CD4-positive, alpha-beta T cell (primary cell): ENCODE data around the gene MAP4K2. TPM values are rescaled to one million over a fixed set of nuclear protein-coding genes. Genes with fewer than 3 reads are reported as not detected.

Experiments
- ATAC-seq: fragments of 200-7000 bp; cut with Tn5 transposase; one replicate; pipeline ENCODE4 v1.10.0; 2022; ENCODE audit warnings: mild to moderate bottlenecking; ENCODE audit not compliant: poor library complexity
- CTCF ChIA-PET: fragments of 350-600 bp; sonication (Branson Sonifier 250); formaldehyde crosslinking; loops from one replicate; lab custom pipeline; 2021; ENCODE audit warnings: antibody characterized with exemption, inconsistent platforms; lab: Charles Lee
- POLR2A ChIA-PET: fragments of 350-600 bp; sonication (Branson Sonifier 250); formaldehyde crosslinking; loops from one replicate; lab custom pipeline; 2021; ENCODE audit warnings: antibody characterized with exemption, inconsistent platforms; lab: Charles Lee
- DNase-seq, 14 experiments: peaks; one replicate each; pipeline ENCODE4 v3.0.0-alpha.2; 2013 to 2020; ENCODE audit warnings: mixed read lengths in 2 of 14
- H3K27ac ChIP-seq, 2 donors: one replicate each; pipeline versions ENCODE4 v1.5.1 to v1.7.0; 2013; ENCODE audit warnings: low read length in 2 of 2, low read depth in 1 of 2, mild to moderate bottlenecking in 1 of 2
- H3K27me3 ChIP-seq, 2 experiments: 1 replicate in 1 of 2; 2 replicates in 1 of 2; pipeline versions ENCODE4 v1.6.1 to v1.7.0; 2013; ENCODE audit warnings: low read length in 2 of 2, control low read depth in 1 of 2, mild to moderate bottlenecking in 1 of 2, moderate library complexity in 1 of 2; ENCODE audit not compliant: insufficient read depth in 2 of 2, control insufficient read depth in 1 of 2
- H3K36me3 ChIP-seq: one replicate; pipeline ENCODE4 v1.6.1; 2013; ENCODE audit warnings: low read length, control low read depth; ENCODE audit not compliant: insufficient read depth
- H3K4me1 ChIP-seq: one replicate; pipeline ENCODE4 v1.6.1; 2013; ENCODE audit warnings: low read length, control low read depth; ENCODE audit not compliant: insufficient read depth
- H3K4me3 ChIP-seq: one replicate; pipeline ENCODE4 v1.5.1; 2013; ENCODE audit warnings: mild to moderate bottlenecking, low read length, moderate library complexity
- H3K9me3 ChIP-seq, 2 experiments: 1 replicate in 1 of 2; 2 replicates in 1 of 2; pipeline versions ENCODE4 v1.6.1 to v1.7.0; 2013; ENCODE audit warnings: low read length in 2 of 2, mild to moderate bottlenecking in 2 of 2, control low read depth in 1 of 2, moderate library complexity in 1 of 2; ENCODE audit not compliant: control insufficient read depth in 1 of 2, insufficient read depth in 1 of 2
- H3K27ac Mint-ChIP-seq: one replicate; pipeline ENCODE4 v1.8.0; 2020; ENCODE audit warnings: mixed read lengths
- H3K27me3 Mint-ChIP-seq: one replicate; pipeline ENCODE4 v1.8.0; 2021; ENCODE audit warnings: mixed read lengths
- H3K36me3 Mint-ChIP-seq: one replicate; pipeline ENCODE4 v1.8.0; 2021; ENCODE audit warnings: low read depth, mixed read lengths
- H3K4me1 Mint-ChIP-seq: one replicate; pipeline ENCODE4 v1.8.0; 2021; ENCODE audit warnings: low read depth, mixed read lengths
- H3K4me3 Mint-ChIP-seq: one replicate; pipeline ENCODE4 v1.8.0; 2020; ENCODE audit warnings: mild to moderate bottlenecking, mixed read lengths
- H3K9me3 Mint-ChIP-seq: one replicate; pipeline ENCODE4 v1.8.0; 2020; ENCODE audit warnings: mixed read lengths
- intact Hi-C, 2 experiments: fragments of 100-400 bp; cut with DNase I in 1 of 2; cut with micrococcal nuclease in 1 of 2; formaldehyde crosslinking; loops; one replicate each; pipeline versions ENCODE4 v1.15.1 to v1.9.0; 2023 to 2025; cut with DNase I, micrococcal nuclease
- total RNA-seq, 174 experiments: library from RNA in 2 of 174; stranded (reverse) in 2 of 174; gene quantifications; one replicate each; pipeline ENCODE4 v1.2.3 and lab custom pipeline; 2021 to 2026
- TF ChIP-seq, protein P1 (sequence below): fragments of 200-600 bp; IDR thresholded peaks from one replicate; pipeline ENCODE4 v1.8.0; 2022; ENCODE audit warnings: antibody characterized with exemption, mild to moderate bottlenecking

MAP4K2 gene
- total RNA-seq, 2 experiments from 2014 or later = 71.9 to 74.1 TPM

GRCh38 chr11:64767344-64768299 is 35.4 kb downstream of the MAP4K2 start:
- Mint-ChIP-seq H3K27me3 (no peaks in the 10 kb centered on the region), H3K4me3 (peak overlapping the region; percentile 84), H3K4me1 (peaks cover 87% of the 10 kb centered on the region), H3K27ac (peak overlapping the region; percentile 85), H3K9me3 (no peaks in the 10 kb centered on the region), H3K36me3 (peaks cover 100% of the 10 kb centered on the region)
- Histone ChIP-seq H3K27me3 (no peaks in the 10 kb centered on the region), H3K9me3 (no peaks in the 10 kb centered on the region), H3K27ac (peak overlapping the region; percentile 65 to 72), H3K4me1 (peaks cover 92% of the 10 kb centered on the region), H3K36me3 (peaks cover 100% of the 10 kb centered on the region), H3K4me3 (no peak overlapping the region)
- ATAC-seq (peak; percentile 24), DNase-seq (peak; percentile 65 to 91 (median 82))
- CTCF ChIA-PET = interaction anchor here (0.7 to 1.9 kb wide), 5 partner anchors 9 to 24 kb away, joined by 3 to 13 read pairs (median 4); partner anchors contain the start of genes RASGRP2 and SF1
- intact Hi-C loops = loop anchor here (1.0 to 2.0 kb wide), 3 partner anchors 10 to 79 kb away; no protein-coding TSS in a partner anchor
- TF ChIP-seq, protein P1, sequence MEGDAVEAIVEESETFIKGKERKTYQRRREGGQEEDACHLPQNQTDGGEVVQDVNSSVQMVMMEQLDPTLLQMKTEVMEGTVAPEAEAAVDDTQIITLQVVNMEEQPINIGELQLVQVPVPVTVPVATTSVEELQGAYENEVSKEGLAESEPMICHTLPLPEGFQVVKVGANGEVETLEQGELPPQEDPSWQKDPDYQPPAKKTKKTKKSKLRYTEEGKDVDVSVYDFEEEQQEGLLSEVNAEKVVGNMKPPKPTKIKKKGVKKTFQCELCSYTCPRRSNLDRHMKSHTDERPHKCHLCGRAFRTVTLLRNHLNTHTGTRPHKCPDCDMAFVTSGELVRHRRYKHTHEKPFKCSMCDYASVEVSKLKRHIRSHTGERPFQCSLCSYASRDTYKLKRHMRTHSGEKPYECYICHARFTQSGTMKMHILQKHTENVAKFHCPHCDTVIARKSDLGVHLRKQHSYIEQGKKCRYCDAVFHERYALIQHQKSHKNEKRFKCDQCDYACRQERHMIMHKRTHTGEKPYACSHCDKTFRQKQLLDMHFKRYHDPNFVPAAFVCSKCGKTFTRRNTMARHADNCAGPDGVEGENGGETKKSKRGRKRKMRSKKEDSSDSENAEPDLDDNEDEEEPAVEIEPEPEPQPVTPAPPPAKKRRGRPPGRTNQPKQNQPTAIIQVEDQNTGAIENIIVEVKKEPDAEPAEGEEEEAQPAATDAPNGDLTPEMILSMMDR = peak; percentile 74
- POLR2A ChIA-PET = interaction anchor here (1.0 to 15.0 kb wide), 3 partner anchors 7 to 108 kb away, joined by 5 to 634 read pairs (median 363); partner anchors contain the start of genes RASGRP2 and SF1

DNA sequence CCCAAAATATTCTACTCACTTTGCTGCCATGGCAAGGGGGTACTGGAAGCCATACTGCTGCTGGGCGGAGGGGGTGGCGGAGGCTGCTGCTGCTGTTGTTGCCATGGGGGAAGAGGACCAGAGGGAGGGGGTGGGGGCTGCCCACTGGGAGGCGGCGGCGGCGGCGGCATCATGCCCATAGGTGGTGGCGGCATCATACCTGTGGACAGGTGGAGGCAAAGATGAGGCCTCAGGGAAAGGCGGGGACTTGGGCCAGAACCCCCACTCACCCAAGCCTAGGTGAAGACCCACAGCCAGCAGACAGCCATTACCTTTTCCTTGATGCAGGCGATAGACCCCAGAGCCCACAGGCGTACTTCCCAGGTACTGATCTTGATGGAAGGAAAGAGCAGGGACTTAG is 36.1 kb downstream of the MAP4K2 start:
- Mint-ChIP-seq H3K4me3 (no peak overlapping the region), H3K27me3 (no peaks in the 10 kb centered on the region), H3K4me1 (peaks cover 87% of the 10 kb centered on the region), H3K27ac (peak overlapping the region; percentile 85), H3K9me3 (no peaks in the 10 kb centered on the region), H3K36me3 (peaks cover 100% of the 10 kb centered on the region)
- DNase-seq = peak in 2 of 14 experiments; percentile 26 to 31
- Histone ChIP-seq H3K27ac (peak overlapping the region; percentile 65 to 72), H3K4me3 (no peak overlapping the region), H3K9me3 (no peaks in the 10 kb centered on the region), H3K4me1 (peaks cover 96% of the 10 kb centered on the region), H3K36me3 (peaks cover 96% of the 10 kb centered on the region), H3K27me3 (no peaks in the 10 kb centered on the region)
- ChIA-PET POLR2A (interaction anchor here (12.8 to 15.0 kb wide), 2 partner anchors 8 to 20 kb away, joined by 363 to 634 read pairs; partner anchors contain the start of genes RASGRP2 and SF1), CTCF (no interaction called here)
- ATAC-seq = no peak
- TF ChIP-seq, protein P1 = no peak
- intact Hi-C loops = loop anchor here (1.0 to 2.0 kb wide), 3 partner anchors 10 to 78 kb away; no protein-coding TSS in a partner anchor

DNA sequence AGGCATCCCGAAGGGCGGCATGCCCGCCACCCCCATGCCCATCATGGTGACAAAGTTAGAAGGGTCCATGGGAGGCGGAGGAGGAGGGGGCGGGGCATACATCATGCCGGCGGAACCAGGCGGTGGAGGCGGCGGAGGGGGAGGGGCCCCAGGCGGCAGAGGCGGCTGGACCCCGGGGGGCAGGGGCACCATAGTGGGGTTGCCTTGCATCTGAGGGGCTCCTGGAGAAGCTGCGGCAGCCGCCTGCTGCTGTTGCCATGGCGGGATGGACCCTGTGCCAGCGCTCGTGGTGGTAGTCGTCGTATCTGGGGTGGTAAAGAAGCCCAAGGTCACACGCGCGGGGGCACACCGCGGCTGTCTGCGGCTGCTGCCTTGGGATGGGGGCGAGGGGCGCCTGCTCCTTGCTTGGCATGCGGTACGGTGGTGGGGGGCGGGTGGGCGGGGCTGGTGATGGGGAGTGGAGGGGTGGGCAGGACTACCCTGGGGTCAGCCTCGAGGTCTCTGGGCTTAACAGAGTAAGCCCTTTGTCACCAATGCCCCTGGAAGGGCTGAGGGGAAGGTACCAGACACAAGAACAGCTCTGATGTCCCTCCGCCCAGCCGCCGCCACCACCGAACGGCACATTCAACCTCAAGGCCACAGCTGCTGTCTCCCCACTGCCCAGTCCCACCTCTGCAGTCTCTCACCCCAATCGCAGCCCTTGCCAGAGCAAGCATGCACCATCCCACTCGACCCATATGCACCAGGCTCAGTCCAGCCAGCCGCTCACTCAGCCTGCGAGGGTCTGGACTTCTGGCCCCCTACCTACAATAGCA is 37.0 kb downstream of the MAP4K2 start:
- Histone ChIP-seq H3K4me1 (peaks cover 97% of the 10 kb centered on the region), H3K4me3 (no peak overlapping the region), H3K9me3 (no peaks in the 10 kb centered on the region), H3K36me3 (peaks cover 91% of the 10 kb centered on the region), H3K27me3 (no peaks in the 10 kb centered on the region), H3K27ac (peak overlapping the region in 1 of 2 donors; percentile 30)
- POLR2A ChIA-PET = interaction anchor here (12.8 to 15.0 kb wide), 2 partner anchors 9 to 20 kb away, joined by 363 to 634 read pairs; partner anchors contain the start of genes RASGRP2 and SF1
- intact Hi-C loops = loop anchor here in 1 of 2 experiments (2.0 kb wide), 1 partner anchor 77 kb away; no protein-coding TSS in a partner anchor
- peaks cover 87% of the 10 kb centered on the region for H3K4me1 Mint-ChIP-seq
- H3K9me3 Mint-ChIP-seq = no peaks in the 10 kb centered on the region
- H3K36me3 Mint-ChIP-seq = peaks cover 98% of the 10 kb centered on the region
- peak overlapping the region; percentile 85 for H3K27ac Mint-ChIP-seq
- CTCF ChIA-PET = interaction anchor here (1.7 kb wide), 1 partner anchor 23 kb away, joined by 5 read pairs; the partner anchor contains the start of gene RASGRP2
- no peak for ATAC-seq
- H3K27me3 Mint-ChIP-seq = no peaks in the 10 kb centered on the region
- peak overlapping the region; percentile 86 for H3K4me3 Mint-ChIP-seq
- TF ChIP-seq, protein P1 = no peak
- peak in 2 of 14 experiments; percentile 34 to 38 for DNase-seq
